ENCODE measurements around the gene NOXO1. TPM values are rescaled to one million over a fixed set of nuclear protein-coding genes. Genes with fewer than 3 reads are reported as not detected.

The NOXO1 gene
- total and polyA plus RNA-seq, 4 donors: 0.28 to 7.3 (median 3.2) TPM

GRCh38 chr16:1942810-1943726 lies 38.2 kb downstream of the NOXO1 start, which contains the start of gene MSRB1:
Gene MSRB1 (minus strand): TSS chr16:1943199. CDS start chr16:1943156, 43 bp downstream.
- peak; percentile 99 for DNase-seq
- peak; percentile 97 for ATAC-seq (ENCODE audit: insufficient read depth, low FRiP score)
- Histone ChIP-seq H3K4me1 (ENCODE audit: control insufficient read depth in 5 of 5, insufficient read depth in 5 of 5, low read length in 5 of 5) (peaks cover 0 to 12% (median 7%) of the 10 kb centered on the region in 5 donors), H3K9me3 (ENCODE audit: control insufficient read depth in 4 of 4, insufficient read depth in 3 of 4, low read length in 3 of 4) (no peaks in the 10 kb centered on the region), H3K27ac (ENCODE audit: low read depth in 1 of 2, low read length in 1 of 2) (peak within 1 kb of the TSS; percentile 89 to 90), H3K9ac (ENCODE audit: insufficient read depth in 1 of 2, low read length in 2 of 2) (peak within 1 kb of the TSS in 1 of 2 donors; percentile 47), H3K27me3 (ENCODE audit: control insufficient read depth in 3 of 3, insufficient read depth in 3 of 3, low read length in 2 of 3) (no peaks in the 10 kb centered on the region), H3K4me3 (peak within 1 kb of the TSS; percentile 83), H3K36me3 (ENCODE audit: control insufficient read depth in 4 of 4, insufficient read depth in 4 of 4, low read length in 4 of 4) (peaks cover 0 to 26% (median 5%) of the 10 kb centered on the region in 4 donors)
- WGBS, 2 donors: 2% methylated on average over 61 to 77 of the region's 77 CpGs
- no peak for TF ChIP-seq CTCF (IDR thresholded peaks at IDR 0.05; ENCODE audit: control extremely low read depth, extremely low read depth)

- Histone ChIP-seq H3K36me3 (ENCODE audit: control insufficient read depth in 4 of 4, insufficient read depth in 4 of 4, low read length in 4 of 4) (peaks cover 0 to 30% (median 8%) of the 10 kb centered on the region in 4 donors), H3K27ac (ENCODE audit: low read depth in 1 of 2, low read length in 1 of 2) (peak overlapping the region; percentile 89 to 90), H3K4me3 (peak overlapping the region; percentile 83), H3K27me3 (ENCODE audit: control insufficient read depth in 3 of 3, insufficient read depth in 3 of 3, low read length in 2 of 3) (no peaks in the 10 kb centered on the region), H3K4me1 (ENCODE audit: control insufficient read depth in 5 of 5, insufficient read depth in 5 of 5, low read length in 5 of 5) (peaks cover 0 to 12% (median 7%) of the 10 kb centered on the region in 5 donors), H3K9me3 (ENCODE audit: control insufficient read depth in 4 of 4, insufficient read depth in 3 of 4, low read length in 3 of 4) (no peaks in the 10 kb centered on the region), H3K9ac (ENCODE audit: insufficient read depth in 1 of 2, low read length in 2 of 2) (peak overlapping the region in 1 of 2 donors; percentile 47)
- 10 to 18% methylated on average over 15 to 17 of the region's 17 CpGs for WGBS, 2 donors
- TF ChIP-seq CTCF (IDR thresholded peaks at IDR 0.05; ENCODE audit: control extremely low read depth, extremely low read depth): no peak
- DNase-seq (no peak), ATAC-seq (ENCODE audit: insufficient read depth, low FRiP score) (no peak)
Observed at GRCh38 chr16:1942047-1942809, 39.0 kb downstream of the NOXO1 start.

GRCh38 chr16:1941162-1942046 lies 39.9 kb downstream of the NOXO1 start:
- H3K27me3 ChIP-seq (ENCODE audit: control insufficient read depth in 3 of 3, insufficient read depth in 3 of 3, low read length in 2 of 3): no peaks in the 10 kb centered on the region
- H3K27ac ChIP-seq (ENCODE audit: low read depth in 1 of 2, low read length in 1 of 2): peak overlapping the region; percentile 25 to 89
- H3K9ac ChIP-seq (ENCODE audit: insufficient read depth in 1 of 2, low read length in 2 of 2): no peak overlapping the region
- no peaks in the 10 kb centered on the region for H3K9me3 ChIP-seq (ENCODE audit: control insufficient read depth in 4 of 4, insufficient read depth in 3 of 4, low read length in 3 of 4)
- 73 to 88% methylated on average over 30 of the region's 30 CpGs for WGBS, 2 donors
- peaks cover 0 to 12% (median 7%) of the 10 kb centered on the region in 5 donors for H3K4me1 ChIP-seq (ENCODE audit: control insufficient read depth in 5 of 5, insufficient read depth in 5 of 5, low read length in 5 of 5)
- no peak overlapping the region for H3K4me3 ChIP-seq
- no peak for ATAC-seq (ENCODE audit: insufficient read depth, low FRiP score)
- TF ChIP-seq CTCF (IDR thresholded peaks at IDR 0.05; ENCODE audit: control extremely low read depth, extremely low read depth): no peak
- DNase-seq: no peak
- H3K36me3 ChIP-seq (ENCODE audit: control insufficient read depth in 4 of 4, insufficient read depth in 4 of 4, low read length in 4 of 4): peaks cover 2 to 33% (median 8%) of the 10 kb centered on the region in 4 donors

Measured in lung (tissue), 12 donors.